ENCODE data around the gene COL20A1. TPM values are rescaled to one million over a fixed set of nuclear protein-coding genes. Genes with fewer than 3 reads are reported as not detected.

The COL20A1 gene
- total RNA-seq, 1 experiment from 2014 or later: 0.23 TPM

- Histone ChIP-seq H3K4me1 (ENCODE audit: control insufficient read depth, insufficient read depth, low read length) (peaks cover 3% of the 10 kb centered on the region; the same call in 1 of the 2 replicates), H3K9me3 (ENCODE audit: control insufficient read depth, insufficient read depth, low read depth, low read length) (no peaks in the 10 kb centered on the region), H3K4me3 (ENCODE audit: low read depth in 2 of 2, low read length in 2 of 2) (no peak overlapping the region), H3K27ac (ENCODE audit: low read length) (no peak overlapping the region), H3K36me3 (ENCODE audit: control insufficient read depth, insufficient read depth, low read length) (no peaks in the 10 kb centered on the region), H3K27me3 (ENCODE audit: control insufficient read depth, insufficient read depth, low read length) (no peaks in the 10 kb centered on the region; the same call in 1 of the 2 replicates)
- intact Hi-C loops (cut with micrococcal nuclease; ENCODE audit: unreplicated experiment): no loop called here
- no peak for DNase-seq (ENCODE audit: low read depth, low spot score)
- ATAC-seq: no peak
- no peak for TF ChIP-seq POLR2AphosphoS5 (IDR thresholded peaks at IDR 0.05; ENCODE audit: low read depth, low read length)
- no peak for TF ChIP-seq CTCF (IDR thresholded peaks at IDR 0.05)
- no peak for TF ChIP-seq SIN3A (IDR thresholded peaks at IDR 0.05; ENCODE audit: borderline replicate concordance, insufficient read depth, low read depth, low read length)
- TF ChIP-seq, protein P1, sequence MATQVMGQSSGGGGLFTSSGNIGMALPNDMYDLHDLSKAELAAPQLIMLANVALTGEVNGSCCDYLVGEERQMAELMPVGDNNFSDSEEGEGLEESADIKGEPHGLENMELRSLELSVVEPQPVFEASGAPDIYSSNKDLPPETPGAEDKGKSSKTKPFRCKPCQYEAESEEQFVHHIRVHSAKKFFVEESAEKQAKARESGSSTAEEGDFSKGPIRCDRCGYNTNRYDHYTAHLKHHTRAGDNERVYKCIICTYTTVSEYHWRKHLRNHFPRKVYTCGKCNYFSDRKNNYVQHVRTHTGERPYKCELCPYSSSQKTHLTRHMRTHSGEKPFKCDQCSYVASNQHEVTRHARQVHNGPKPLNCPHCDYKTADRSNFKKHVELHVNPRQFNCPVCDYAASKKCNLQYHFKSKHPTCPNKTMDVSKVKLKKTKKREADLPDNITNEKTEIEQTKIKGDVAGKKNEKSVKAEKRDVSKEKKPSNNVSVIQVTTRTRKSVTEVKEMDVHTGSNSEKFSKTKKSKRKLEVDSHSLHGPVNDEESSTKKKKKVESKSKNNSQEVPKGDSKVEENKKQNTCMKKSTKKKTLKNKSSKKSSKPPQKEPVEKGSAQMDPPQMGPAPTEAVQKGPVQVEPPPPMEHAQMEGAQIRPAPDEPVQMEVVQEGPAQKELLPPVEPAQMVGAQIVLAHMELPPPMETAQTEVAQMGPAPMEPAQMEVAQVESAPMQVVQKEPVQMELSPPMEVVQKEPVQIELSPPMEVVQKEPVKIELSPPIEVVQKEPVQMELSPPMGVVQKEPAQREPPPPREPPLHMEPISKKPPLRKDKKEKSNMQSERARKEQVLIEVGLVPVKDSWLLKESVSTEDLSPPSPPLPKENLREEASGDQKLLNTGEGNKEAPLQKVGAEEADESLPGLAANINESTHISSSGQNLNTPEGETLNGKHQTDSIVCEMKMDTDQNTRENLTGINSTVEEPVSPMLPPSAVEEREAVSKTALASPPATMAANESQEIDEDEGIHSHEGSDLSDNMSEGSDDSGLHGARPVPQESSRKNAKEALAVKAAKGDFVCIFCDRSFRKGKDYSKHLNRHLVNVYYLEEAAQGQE (IDR thresholded peaks at IDR 0.05; ENCODE audit: insufficient read depth in 1 of 2, low read depth in 2 of 2, low read length in 1 of 2): no peak
- no peak for TF ChIP-seq TCF7L2 (IDR thresholded peaks at IDR 0.05; ENCODE audit: low read depth, low read length)
- in situ Hi-C loops (cut with HindIII; ENCODE audit: low pct_unique_long_range_greater_than_20kb, low sequenced_read_pairs): no loop called here
- BruUV-seq (replicated peaks): no TSS peak
- CTCF ChIA-PET: no interaction called here
- POLR2A ChIA-PET: no interaction called here
Measured at GRCh38 chr20:63257629-63258028, 35.4 kb upstream of the COL20A1 start.

DNA sequence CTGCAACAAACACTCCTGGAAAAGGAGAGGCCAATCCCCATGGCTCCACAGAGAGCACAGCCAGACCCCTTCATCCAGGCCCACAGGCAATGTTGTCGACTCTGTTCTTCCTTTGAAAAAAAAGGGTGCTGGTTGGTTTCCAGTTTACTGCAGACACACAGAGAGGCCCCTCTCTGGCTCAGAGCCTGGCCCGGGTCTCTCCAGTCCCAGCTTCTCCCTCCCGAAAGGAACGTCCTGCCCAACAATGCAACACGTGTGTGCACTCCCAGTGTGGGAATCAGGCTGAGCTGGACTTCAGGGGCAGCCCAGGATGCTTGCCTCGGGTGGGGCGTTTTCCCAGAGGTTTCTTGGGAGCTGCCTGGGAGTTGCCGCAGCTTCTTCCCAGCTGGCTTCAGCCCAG is 34.2 kb upstream of the COL20A1 start:
- TF ChIP-seq POLR2AphosphoS5 (IDR thresholded peaks at IDR 0.05; ENCODE audit: low read depth, low read length) (no peak), CTCF (IDR thresholded peaks at IDR 0.05) (no peak), TCF7L2 (IDR thresholded peaks at IDR 0.05; ENCODE audit: low read depth, low read length) (no peak), SIN3A (IDR thresholded peaks at IDR 0.05; ENCODE audit: borderline replicate concordance, insufficient read depth, low read depth, low read length) (no peak)
- TF ChIP-seq, protein P1 (IDR thresholded peaks at IDR 0.05; ENCODE audit: insufficient read depth in 1 of 2, low read depth in 2 of 2, low read length in 1 of 2): no peak
- CTCF ChIA-PET: interaction anchor here (2.0 kb wide), 1 partner anchor 35 kb away, joined by 9 read pairs; no protein-coding TSS in a partner anchor
- H3K36me3 ChIP-seq (ENCODE audit: control insufficient read depth, insufficient read depth, low read length): no peaks in the 10 kb centered on the region
- intact Hi-C loops (cut with micrococcal nuclease; ENCODE audit: unreplicated experiment): no loop called here
- 0 out of 2 replicates have a peak, but pooled peaks cover 3% of the 10 kb centered on the region for H3K4me1 ChIP-seq (ENCODE audit: control insufficient read depth, insufficient read depth, low read length)
- no peak for ATAC-seq
- H3K27ac ChIP-seq (ENCODE audit: low read length): no peak overlapping the region
- DNase-seq (ENCODE audit: low read depth, low spot score): no peak
- H3K9me3 ChIP-seq (ENCODE audit: control insufficient read depth, insufficient read depth, low read depth, low read length): no peaks in the 10 kb centered on the region
- H3K4me3 ChIP-seq (ENCODE audit: low read depth in 2 of 2, low read length in 2 of 2): no peak overlapping the region
- H3K27me3 ChIP-seq (ENCODE audit: control insufficient read depth, insufficient read depth, low read length): no peaks in the 10 kb centered on the region; the same call in 1 of the 2 replicates
- in situ Hi-C loops (cut with HindIII; ENCODE audit: low pct_unique_long_range_greater_than_20kb, low sequenced_read_pairs): no loop called here
- POLR2A ChIA-PET: no interaction called here
- no TSS peak for BruUV-seq (replicated peaks)
